GM12891 (cell line): ENCODE data around the gene CEMIP.

Source experiments
- POLR2A ChIP-seq: IDR thresholded peaks from 2 replicates; pipeline ENCODE4 v1.6.1; 2011; ENCODE audit warnings: low read depth, low read length, control low read depth
- POLR2AphosphoS5 ChIP-seq: IDR thresholded peaks from 2 replicates; pipeline ENCODE4 v1.6.1; 2011; ENCODE audit warnings: low read depth, low read length, control low read depth
- SPI1 ChIP-seq: IDR thresholded peaks from 2 replicates; pipeline ENCODE4 v1.6.1; 2011; ENCODE audit warnings: low read depth, low read length, control low read depth
- TAF1 ChIP-seq: IDR thresholded peaks from 2 replicates; pipeline ENCODE4 v1.6.1; 2011; ENCODE audit warnings: low read depth, low read length, control low read depth

GRCh38 chr15:80950291-80951078, 171.3 kb downstream of the CEMIP start:
- no peak for TF ChIP-seq POLR2AphosphoS5
- no peak for TF ChIP-seq TAF1
- no peak for TF ChIP-seq POLR2A
- TF ChIP-seq SPI1, result no peak
